ENCODE measurements around the gene ZNF223. TPM values are rescaled to one million over a fixed set of nuclear protein-coding genes. Genes with fewer than 3 reads are reported as not detected.

ZNF223 gene
- total and polyA plus RNA-seq, 9 of the 15 experiments (the other 6 are each of a cell fraction or from before 2014, with no cell fraction given), result 0.21 to 1.8 (median 0.71) TPM

DNA sequence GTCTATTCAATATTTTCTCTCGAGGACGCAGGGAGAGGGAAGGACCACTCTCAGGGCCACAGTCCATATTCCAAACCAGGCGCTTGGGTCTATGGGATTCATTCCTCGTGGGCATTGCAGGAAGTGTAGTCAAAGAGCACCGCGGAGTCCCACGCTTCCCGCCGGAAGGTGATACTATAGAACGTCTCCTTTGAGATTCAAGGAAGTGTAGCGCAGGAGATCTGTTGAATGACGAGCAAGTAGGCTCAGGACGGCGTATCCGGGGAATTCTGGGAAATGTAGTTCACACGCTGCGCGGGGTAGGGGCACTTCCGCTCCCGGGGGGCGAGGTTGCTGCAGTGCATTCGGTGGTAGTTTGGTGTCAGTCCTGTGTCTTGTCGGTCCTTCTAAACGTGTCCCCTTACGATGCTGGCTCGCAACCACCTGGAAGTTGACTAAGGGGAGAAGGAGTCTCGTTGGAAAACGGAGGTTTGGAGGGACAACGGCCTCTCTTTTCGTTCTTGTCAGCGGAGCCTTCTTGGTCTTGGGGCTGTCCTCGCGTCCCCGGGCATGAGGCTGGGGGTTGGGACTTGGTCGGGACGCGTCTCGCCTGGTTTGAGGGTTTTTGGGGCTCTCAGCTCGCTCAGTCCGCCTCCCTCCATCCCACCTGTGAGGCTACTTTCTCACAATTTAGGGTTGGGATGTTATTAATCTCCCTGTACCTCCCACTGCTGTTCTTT, 20.1 kb downstream of the ZNF223 start, which contains the start of gene ZNF284 (continued):
- TF ChIP-seq TEAD2 (tag; IDR thresholded peaks at IDR 0.05) (no peak), MBD2 (IDR thresholded peaks at IDR 0.05; ENCODE audit: borderline replicate concordance, low read depth) (no peak), ZNF133 (CRISPR knock-in tag; IDR thresholded peaks at IDR 0.05) (no peak), TCFL5 (CRISPR knock-in tag; conservative IDR thresholded peaks at IDR 0.05) (no peak), CBX5 (IDR thresholded peaks at IDR 0.05; ENCODE audit: borderline replicate concordance, low read depth) (no peak), MYBL2 (IDR thresholded peaks at IDR 0.05; ENCODE audit: low read depth) (no peak), MYBL2 (CRISPR knock-in tag; IDR thresholded peaks at IDR 0.05; ENCODE audit: borderline replicate concordance) (no peak), XRCC5 (IDR thresholded peaks at IDR 0.05; ENCODE audit: low read depth, low read length) (no peak), RBM22 (IDR thresholded peaks at IDR 0.05; ENCODE audit: low read depth, low read length, poor library complexity, severe bottlenecking) (no peak), PPARD (CRISPR knock-in tag; IDR thresholded peaks at IDR 0.05) (no peak), JUN (IDR thresholded peaks at IDR 0.05; ENCODE audit: borderline replicate concordance, low read depth, low read length) (no peak), JUN (CRISPR knock-in tag; IDR thresholded peaks at IDR 0.05; ENCODE audit: borderline replicate concordance) (no peak), ZNF197 (CRISPR knock-in tag; IDR thresholded peaks at IDR 0.05; ENCODE audit: low read depth) (peak; percentile 49; the same call in 1 of the 2 replicates), ZC3H4 (CRISPR knock-in tag; IDR thresholded peaks at IDR 0.05; ENCODE audit: borderline replicate concordance) (no peak), ELF1 (tag; IDR thresholded peaks at IDR 0.05) (peak; percentile 94), OTX1 (CRISPR knock-in tag; IDR thresholded peaks at IDR 0.05) (no peak), ZNF431 (CRISPR knock-in tag; IDR thresholded peaks at IDR 0.05) (peak; percentile 34; the same call in 1 of the 2 replicates), ZNF507 (tag; conservative IDR thresholded peaks at IDR 0.05) (no peak), ZFP1 (CRISPR knock-in tag; IDR thresholded peaks at IDR 0.05) (no peak), RFX1 (IDR thresholded peaks at IDR 0.05) (no peak)
- TF ChIP-seq, protein P1, sequence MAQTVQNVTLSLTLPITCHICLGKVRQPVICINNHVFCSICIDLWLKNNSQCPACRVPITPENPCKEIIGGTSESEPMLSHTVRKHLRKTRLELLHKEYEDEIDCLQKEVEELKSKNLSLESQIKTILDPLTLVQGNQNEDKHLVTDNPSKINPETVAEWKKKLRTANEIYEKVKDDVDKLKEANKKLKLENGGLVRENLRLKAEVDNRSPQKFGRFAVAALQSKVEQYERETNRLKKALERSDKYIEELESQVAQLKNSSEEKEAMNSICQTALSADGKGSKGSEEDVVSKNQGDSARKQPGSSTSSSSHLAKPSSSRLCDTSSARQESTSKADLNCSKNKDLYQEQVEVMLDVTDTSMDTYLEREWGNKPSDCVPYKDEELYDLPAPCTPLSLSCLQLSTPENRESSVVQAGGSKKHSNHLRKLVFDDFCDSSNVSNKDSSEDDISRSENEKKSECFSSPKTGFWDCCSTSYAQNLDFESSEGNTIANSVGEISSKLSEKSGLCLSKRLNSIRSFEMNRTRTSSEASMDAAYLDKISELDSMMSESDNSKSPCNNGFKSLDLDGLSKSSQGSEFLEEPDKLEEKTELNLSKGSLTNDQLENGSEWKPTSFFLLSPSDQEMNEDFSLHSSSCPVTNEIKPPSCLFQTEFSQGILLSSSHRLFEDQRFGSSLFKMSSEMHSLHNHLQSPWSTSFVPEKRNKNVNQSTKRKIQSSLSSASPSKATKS (CRISPR knock-in tag; IDR thresholded peaks at IDR 0.05), result no peak
- TF ChIP-seq, protein P2, sequence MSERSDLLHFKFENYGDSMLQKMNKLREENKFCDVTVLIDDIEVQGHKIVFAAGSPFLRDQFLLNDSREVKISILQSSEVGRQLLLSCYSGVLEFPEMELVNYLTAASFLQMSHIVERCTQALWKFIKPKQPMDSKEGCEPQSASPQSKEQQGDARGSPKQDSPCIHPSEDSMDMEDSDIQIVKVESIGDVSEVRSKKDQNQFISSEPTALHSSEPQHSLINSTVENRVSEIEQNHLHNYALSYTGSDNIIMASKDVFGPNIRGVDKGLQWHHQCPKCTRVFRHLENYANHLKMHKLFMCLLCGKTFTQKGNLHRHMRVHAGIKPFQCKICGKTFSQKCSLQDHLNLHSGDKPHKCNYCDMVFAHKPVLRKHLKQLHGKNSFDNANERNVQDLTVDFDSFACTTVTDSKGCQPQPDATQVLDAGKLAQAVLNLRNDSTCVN (CRISPR knock-in tag; IDR thresholded peaks at IDR 0.05), result no peak
- TF ChIP-seq, protein P3, sequence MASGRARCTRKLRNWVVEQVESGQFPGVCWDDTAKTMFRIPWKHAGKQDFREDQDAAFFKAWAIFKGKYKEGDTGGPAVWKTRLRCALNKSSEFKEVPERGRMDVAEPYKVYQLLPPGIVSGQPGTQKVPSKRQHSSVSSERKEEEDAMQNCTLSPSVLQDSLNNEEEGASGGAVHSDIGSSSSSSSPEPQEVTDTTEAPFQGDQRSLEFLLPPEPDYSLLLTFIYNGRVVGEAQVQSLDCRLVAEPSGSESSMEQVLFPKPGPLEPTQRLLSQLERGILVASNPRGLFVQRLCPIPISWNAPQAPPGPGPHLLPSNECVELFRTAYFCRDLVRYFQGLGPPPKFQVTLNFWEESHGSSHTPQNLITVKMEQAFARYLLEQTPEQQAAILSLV (tag; IDR thresholded peaks at IDR 0.05), result no peak
